ENCODE measurements around the gene RPL35A. TPM values are rescaled to one million over a fixed set of nuclear protein-coding genes. Genes with fewer than 3 reads are reported as not detected.

Gene RPL35A
- polyA plus RNA-seq, 2 of the 4 experiments (the other 2 are of a cell fraction), result 930 to 1,060 TPM

DNA sequence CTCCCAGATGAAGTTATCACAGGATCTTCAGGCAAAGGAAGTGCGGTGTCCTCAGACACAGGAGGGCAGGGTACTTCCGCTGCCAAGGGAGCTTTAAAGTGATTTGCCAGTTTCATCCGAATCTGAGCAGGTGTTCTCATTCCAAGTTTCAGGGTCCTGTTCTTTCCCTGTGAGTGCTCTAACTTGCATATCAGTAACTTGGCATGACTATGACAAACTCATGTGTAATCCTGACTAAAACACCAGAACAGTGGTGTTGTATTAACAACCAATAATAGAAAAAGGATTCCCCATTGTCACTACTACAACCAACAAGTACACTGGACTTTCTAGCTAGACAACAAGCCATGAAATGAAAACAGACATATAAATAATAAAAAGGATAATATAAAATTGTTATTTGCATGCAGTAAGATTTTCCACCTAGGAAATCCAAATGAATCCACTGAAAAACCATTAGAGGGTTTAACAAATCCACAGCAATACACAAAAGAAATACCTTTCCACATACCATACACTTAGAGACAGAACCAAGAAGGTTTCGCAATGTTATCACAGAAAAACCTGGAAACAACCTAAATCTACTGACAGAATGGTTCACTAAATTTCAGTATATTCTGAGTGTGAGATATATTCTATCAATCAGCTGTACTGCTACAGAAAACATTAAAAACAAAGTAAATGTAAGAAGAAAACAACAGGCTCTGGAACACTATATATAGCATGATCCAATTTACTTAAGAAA is 40.9 kb upstream of the RPL35A start:
- H3K27ac ChIP-seq, result no peak overlapping the region
- POLR2A ChIA-PET, result no interaction called here
- H3K9me3 ChIP-seq, result no peaks in the 10 kb centered on the region
- TF ChIP-seq NPAS2 (CRISPR knock-in tag; IDR thresholded peaks at IDR 0.05; ENCODE audit: borderline replicate concordance) (no peak), RAD21 (conservative IDR thresholded peaks at IDR 0.05 in 1 of 2, IDR thresholded peaks at IDR 0.05 in 1 of 2) (no peak), CBX8 (IDR thresholded peaks at IDR 0.05) (no peak)
- CTCF ChIA-PET, result interaction anchor here (1.5 kb wide), 1 partner anchor 33 kb away, joined by 3 read pairs; no protein-coding TSS in a partner anchor
- ATAC-seq, result no peak
- no peak overlapping the region for H3K4me2 ChIP-seq
- no peak for DNase-seq (ENCODE audit: low read depth in 1 of 2, low spot score in 1 of 2)
- no peaks in the 10 kb centered on the region for H3K4me1 ChIP-seq
- WGBS (ENCODE audit: missing lambda C conversion rate), result 88% methylated on average over 4 of the region's 4 CpGs
- FAIRE-seq, result no peak
- no peak overlapping the region for H3K4me3 ChIP-seq

DNA sequence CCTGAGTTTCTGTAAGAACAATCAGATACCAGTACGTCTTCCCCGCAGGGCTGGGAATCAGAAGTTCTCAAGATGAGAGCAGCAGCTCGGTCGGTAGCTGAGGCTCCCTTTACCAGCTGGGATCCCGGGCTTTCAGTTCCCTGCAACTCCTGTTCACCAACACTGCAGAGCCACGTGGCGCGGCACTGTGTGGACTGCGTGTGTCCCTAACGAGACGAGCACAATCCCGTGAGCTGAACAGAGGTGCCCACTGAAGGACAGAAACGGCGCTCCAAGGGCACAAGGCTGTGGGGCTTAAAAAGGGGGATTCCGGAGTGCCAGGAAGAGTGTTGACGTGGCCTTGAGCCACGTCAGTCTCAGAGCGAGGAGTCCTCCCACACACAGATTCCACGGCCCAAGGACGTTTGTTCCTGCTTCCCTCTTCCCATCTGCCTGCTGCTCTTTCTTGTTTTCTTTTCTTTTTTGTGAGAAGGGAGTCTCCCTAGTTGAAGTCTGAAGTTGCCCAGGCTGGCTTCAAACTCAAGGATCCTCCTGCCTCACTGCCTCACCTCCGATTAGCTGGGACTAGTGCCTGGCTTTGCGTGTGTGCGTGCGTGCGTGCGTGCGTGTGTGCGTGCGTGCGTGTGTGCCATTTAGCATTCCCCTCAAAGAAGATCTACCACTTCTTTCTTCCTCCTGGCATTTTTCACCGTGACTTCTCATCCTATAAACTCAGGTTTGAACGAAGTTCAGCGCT is 37.1 kb upstream of the RPL35A start:
- no peak for FAIRE-seq
- CTCF ChIA-PET, result interaction anchor here (0.6 to 1.3 kb wide), 3 partner anchors 13 to 168 kb away, joined by 3 to 4 read pairs (median 3); no protein-coding TSS in a partner anchor

DNA sequence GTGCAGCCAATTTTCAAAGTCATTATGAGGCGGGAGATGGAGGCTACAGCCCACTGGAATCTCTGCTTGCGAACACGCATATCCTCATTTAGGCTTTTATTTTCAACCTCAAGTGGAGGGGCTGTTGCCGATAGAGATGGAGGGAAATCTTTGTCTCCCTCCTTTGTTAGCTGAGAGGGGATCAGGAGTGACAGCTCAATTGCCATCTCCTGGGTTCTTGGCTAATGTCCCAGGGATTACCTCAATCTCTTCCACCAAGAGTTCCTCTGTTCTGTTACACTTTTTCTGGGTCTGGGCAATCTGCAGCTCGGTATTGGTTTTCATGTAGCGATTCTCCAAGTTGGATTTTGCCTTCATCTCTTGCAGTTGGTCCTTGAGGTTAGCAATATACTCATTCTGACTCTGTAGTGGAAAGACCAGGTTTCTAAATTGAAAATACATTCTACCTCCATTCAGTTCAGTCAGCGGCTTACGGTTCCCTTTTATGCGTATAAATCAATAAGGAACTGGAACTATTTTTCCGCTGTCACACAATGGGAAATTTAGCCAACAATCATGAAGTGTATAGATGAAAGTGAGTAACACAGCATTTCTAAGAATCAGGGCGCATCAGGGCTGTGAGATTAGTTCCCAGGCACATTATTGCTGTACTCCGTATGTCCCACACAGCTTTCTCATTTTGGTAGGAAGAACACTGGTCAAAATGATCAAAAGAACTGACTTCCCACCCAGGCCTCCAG is 36.2 kb upstream of the RPL35A start:
- no peak overlapping the region for H3K4me2 ChIP-seq
- H3K4me1 ChIP-seq, result no peaks in the 10 kb centered on the region
- no peak for FAIRE-seq
- TF ChIP-seq, protein P1, sequence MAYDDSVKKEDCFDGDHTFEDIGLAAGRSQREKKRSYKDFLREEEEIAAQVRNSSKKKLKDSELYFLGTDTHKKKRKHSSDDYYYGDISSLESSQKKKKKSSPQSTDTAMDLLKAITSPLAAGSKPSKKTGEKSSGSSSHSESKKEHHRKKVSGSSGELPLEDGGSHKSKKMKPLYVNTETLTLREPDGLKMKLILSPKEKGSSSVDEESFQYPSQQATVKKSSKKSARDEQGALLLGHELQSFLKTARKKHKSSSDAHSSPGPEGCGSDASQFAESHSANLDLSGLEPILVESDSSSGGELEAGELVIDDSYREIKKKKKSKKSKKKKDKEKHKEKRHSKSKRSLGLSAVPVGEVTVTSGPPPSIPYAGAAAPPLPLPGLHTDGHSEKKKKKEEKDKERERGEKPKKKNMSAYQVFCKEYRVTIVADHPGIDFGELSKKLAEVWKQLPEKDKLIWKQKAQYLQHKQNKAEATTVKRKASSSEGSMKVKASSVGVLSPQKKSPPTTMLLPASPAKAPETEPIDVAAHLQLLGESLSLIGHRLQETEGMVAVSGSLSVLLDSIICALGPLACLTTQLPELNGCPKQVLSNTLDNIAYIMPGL (CRISPR knock-in tag; IDR thresholded peaks at IDR 0.05; ENCODE audit: borderline replicate concordance), result no peak
- TF ChIP-seq, protein P2, sequence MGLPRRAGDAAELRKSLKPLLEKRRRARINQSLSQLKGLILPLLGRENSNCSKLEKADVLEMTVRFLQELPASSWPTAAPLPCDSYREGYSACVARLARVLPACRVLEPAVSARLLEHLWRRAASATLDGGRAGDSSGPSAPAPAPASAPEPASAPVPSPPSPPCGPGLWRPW (IDR thresholded peaks at IDR 0.05), result no peak
- TF ChIP-seq NR3C1 (IDR thresholded peaks at IDR 0.05) (no peak), PBX3 (IDR thresholded peaks at IDR 0.05) (no peak), MYC (IDR thresholded peaks at IDR 0.05; ENCODE audit: borderline replicate concordance, low read length) (no peak), FOSL2 (IDR thresholded peaks at IDR 0.05) (no peak), FOSL2 (CRISPR knock-in tag; IDR thresholded peaks at IDR 0.05) (no peak), CBX8 (IDR thresholded peaks at IDR 0.05) (no peak)
- H3K9me3 ChIP-seq, result no peaks in the 10 kb centered on the region
- ATAC-seq, result no peak
- H3K27ac ChIP-seq, result no peak overlapping the region
- no peak for DNase-seq (ENCODE audit: low read depth in 1 of 2, low spot score in 1 of 2)
- WGBS (ENCODE audit: missing lambda C conversion rate), result 90% methylated on average over 12 of the region's 12 CpGs
- ChIA-PET CTCF (no interaction called here), POLR2A (no interaction called here)
- H3K4me3 ChIP-seq, result no peak overlapping the region

More for the DNA sequence above, 37.1 kb upstream of the RPL35A start:
- Histone ChIP-seq H3K4me2 (no peak overlapping the region), H3K9me3 (no peaks in the 10 kb centered on the region), H3K4me1 (no peaks in the 10 kb centered on the region), H3K27ac (no peak overlapping the region), H3K4me3 (no peak overlapping the region)
- 86% methylated on average over 29 of the region's 33 CpGs for WGBS (ENCODE audit: missing lambda C conversion rate)
- ATAC-seq (no peak), DNase-seq (ENCODE audit: low read depth in 1 of 2, low spot score in 1 of 2) (no peak)
- TF ChIP-seq EHF (CRISPR knock-in tag; IDR thresholded peaks at IDR 0.05) (no peak), NPAS2 (CRISPR knock-in tag; IDR thresholded peaks at IDR 0.05; ENCODE audit: borderline replicate concordance) (no peak), KDM5A (IDR thresholded peaks at IDR 0.05) (no peak), MAZ (IDR thresholded peaks at IDR 0.05; ENCODE audit: borderline replicate concordance, low read depth, low read length) (no peak)
- POLR2A ChIA-PET, result no interaction called here
